GM12872 (cell line): Measurements from ENCODE around the gene LCE2A.
"Not testable (repeated sequence)": the region's sequence is repeated elsewhere in the genome, so short reads cannot be mapped to it uniquely, and the experiment has no call there.

Experiments
- CTCF ChIP-seq: IDR thresholded peaks from 3 replicates; pipeline ENCODE4 v1.5.1; 2011; ENCODE audit warnings: low read depth, mild to moderate bottlenecking, low read length, moderate library complexity; ENCODE audit not compliant: insufficient read depth

The LCE2A gene

GRCh38 chr1:152673016-152673415, 25.1 kb upstream of the LCE2A start:
- TF ChIP-seq CTCF: no peak

GRCh38 chr1:152674983-152675382, 23.2 kb upstream of the LCE2A start, which contains the start of gene LCE2C:
Gene LCE2C, plus strand, starts transcription at chr1:152675279. Its CDS starts 737 bp downstream, at chr1:152676016.
- not testable (repeated sequence) for TF ChIP-seq CTCF

GRCh38 chr1:152679459-152679858, 18.7 kb upstream of the LCE2A start:
- no peak for TF ChIP-seq CTCF

- no peak for TF ChIP-seq CTCF
Measured at GRCh38 chr1:152681616-152682015, 16.5 kb upstream of the LCE2A start.

- TF ChIP-seq CTCF: no peak
Measured at GRCh38 chr1:152683846-152684245, 14.3 kb upstream of the LCE2A start.

- TF ChIP-seq CTCF: not testable (repeated sequence)
Measured at GRCh38 chr1:152685823-152686222, 12.3 kb upstream of the LCE2A start, which contains the start of gene LCE2B. Gene LCE2B, plus strand, starts transcription at chr1:152686123. Its CDS starts 721 bp downstream, at chr1:152686844.

- no peak for TF ChIP-seq CTCF
Measured at GRCh38 chr1:152699746-152700145, 1.6 kb downstream of the LCE2A start.
